HG03521 (cell line): ENCODE measurements around the gene ALOX15B.

Experiments used
- ATAC-seq: cut with Tn5 transposase; IDR thresholded peaks from one replicate; pipeline ENCODE4 v1.9.1; 2021; ENCODE audit warnings: mild to moderate bottlenecking, moderate library complexity; ENCODE audit not compliant: unreplicated experiment

ALOX15B gene

GRCh38 chr17:8079291-8080207, 40.7 kb downstream of the ALOX15B start:
- no peak for ATAC-seq

DNA sequence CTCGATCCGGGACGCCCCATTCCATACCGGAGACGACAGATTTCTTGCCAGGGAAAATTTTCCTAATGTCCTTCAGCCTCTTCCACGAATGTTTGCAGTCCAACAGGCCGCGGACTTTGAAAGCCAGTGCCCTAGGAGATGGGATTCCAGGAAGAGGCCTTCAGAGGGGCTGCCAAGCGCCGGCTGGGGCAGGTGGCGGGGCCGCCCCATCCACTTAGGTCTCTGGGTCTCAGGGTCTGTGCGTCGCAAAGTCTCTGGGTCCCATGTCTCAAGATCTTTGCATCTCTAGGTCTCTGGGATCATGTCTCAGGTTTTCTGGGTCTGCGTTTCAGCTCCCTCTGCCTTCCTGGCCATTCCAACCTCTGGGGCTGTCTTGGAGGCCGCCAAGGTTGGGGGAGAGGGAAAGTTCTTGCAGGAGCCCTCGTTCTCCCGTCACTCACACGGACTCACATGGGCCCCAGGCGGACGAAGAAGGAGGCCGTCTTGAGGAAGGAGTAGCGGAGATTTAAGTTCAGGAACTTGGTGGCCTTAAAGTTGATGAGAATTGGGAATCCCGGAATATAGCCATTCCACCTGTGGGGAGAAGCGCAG, 41.4 kb downstream of the ALOX15B start:
- ATAC-seq: no peak

GRCh38 chr17:8080799-8081219, 42.0 kb downstream of the ALOX15B start:
- ATAC-seq: no peak

- no peak for ATAC-seq
Observed at GRCh38 chr17:8081876-8082275, 43.0 kb downstream of the ALOX15B start.

DNA sequence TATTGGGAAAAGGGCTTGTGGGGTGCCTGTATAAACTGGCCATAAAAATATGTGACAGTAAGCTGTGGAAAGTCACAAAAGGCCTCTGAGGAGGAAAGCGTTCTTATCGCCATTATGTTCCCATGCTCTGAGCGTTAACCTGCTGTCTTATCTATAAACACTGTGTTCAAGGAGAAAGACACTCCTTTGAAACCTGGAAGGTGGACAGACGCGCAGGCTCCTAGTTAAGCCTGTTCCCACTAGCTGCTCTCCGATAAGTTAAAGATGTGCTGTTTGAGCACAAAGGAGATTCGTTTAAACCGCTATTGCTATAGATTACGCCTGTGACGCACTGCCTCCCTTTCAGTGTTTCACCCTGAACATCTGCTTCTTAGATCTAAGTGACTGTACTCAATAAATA, 43.4 kb downstream of the ALOX15B start:
- ATAC-seq: no peak

DNA sequence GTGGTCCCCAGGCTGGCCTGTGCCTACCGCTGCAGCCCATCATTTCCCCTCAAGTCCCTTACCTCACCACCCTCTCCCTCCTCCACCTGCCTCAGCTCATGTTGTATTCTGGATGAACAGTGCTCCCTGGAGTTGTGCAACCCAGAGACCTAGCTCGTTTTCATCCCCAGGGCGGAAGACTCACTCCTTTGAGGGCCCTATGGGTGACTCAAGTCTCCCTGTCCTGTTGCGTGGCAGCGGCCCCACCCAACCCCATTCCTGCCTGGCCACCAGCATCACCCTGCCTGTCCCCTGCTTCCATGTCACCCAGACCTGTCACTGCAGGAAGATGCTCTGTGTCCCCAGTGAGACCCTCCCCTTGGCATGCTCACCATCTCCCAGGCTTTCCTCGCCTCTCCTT, 45.4 kb downstream of the ALOX15B start:
- ATAC-seq: no peak

- no peak for ATAC-seq
Observed at GRCh38 chr17:8087075-8087951, 48.5 kb downstream of the ALOX15B start, which contains the start of gene ALOX12B. Gene ALOX12B, minus strand, starts transcription at chr17:8087716. Its CDS starts 274 bp downstream, at chr17:8087442.

- ATAC-seq: no peak
Observed at GRCh38 chr17:8087952-8088230, 49.0 kb downstream of the ALOX15B start.

DNA sequence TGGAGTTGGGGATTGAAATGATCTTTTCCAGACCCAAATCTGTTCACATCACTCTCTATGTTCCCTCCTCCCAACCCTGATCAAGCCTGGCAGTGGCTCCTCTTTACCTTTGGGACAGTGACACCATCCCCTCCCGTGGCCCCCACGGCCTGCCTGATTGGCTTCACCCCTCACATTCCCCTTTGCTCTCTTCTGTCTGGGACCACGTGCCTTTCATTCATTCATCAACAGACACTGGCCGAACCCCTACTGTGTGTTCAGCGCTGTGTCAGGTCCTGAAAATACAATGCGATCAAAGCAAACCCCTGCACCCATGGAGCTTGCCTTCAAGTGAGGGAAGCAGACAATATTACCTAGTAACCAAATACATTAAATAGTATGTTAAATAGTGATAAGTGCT, 50.9 kb downstream of the ALOX15B start:
- no peak for ATAC-seq

DNA sequence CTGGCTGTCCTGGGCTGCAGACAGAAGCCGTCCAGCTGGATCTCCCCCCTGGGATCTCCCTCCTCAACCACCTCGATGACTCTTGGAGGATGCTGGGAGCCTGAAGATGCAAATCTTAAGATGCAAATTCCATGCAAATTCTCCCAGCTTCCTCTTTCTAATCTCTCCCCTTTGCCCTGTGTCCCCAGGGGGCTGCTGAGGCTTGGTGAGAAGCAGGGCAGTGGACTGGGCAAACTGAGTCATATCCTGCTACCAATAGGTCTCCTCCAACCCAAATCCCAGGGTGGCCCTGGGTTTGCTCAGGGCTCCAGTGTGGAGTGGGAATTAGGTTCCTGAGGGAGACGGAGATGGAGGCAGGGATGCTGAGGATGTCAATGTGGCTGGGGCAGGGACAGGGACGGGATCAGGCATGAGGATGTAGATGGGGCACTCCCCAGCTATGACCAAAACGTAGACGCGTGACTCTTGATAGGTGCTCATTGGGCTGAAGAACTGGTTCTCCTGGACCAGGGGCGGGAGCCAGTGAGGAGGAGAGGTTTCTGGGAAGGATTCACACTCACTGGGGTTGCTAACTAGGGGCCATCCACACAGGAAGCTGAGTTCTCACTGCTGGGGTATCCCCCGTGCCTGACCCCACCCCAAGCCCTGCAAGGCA, 52.3 kb downstream of the ALOX15B start:
- no peak for ATAC-seq

DNA sequence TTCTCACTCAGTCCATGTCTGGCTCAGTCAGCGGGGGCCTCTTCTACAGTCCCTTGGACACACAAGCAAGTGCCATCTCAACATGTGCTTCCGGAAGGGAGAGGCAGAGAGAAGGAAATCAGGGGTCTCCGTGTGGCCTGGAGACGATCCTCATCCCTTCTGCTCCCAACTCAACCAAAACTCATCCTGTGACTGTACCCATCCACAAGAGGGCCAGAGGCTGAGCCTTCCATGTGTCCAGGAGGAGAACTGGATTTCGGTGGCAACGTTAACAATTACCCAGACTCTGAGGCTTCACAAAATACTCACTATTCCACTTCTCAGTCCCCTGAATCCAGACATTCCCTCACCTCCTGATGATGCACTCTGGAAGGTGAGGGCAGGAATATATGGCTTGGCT, 56.5 kb downstream of the ALOX15B start:
- no peak for ATAC-seq

- no peak for ATAC-seq
Observed at GRCh38 chr17:8096541-8096940, 57.7 kb downstream of the ALOX15B start.
